ENCODE data around the gene PLK5.
A peak's percentile ranks its signal among the peaks of the same experiment; 100 is the strongest.
"Not testable (repeated sequence)": the region's sequence is repeated elsewhere in the genome, so short reads cannot be mapped to it uniquely, and the experiment has no call there.

PLK5 gene

DNA sequence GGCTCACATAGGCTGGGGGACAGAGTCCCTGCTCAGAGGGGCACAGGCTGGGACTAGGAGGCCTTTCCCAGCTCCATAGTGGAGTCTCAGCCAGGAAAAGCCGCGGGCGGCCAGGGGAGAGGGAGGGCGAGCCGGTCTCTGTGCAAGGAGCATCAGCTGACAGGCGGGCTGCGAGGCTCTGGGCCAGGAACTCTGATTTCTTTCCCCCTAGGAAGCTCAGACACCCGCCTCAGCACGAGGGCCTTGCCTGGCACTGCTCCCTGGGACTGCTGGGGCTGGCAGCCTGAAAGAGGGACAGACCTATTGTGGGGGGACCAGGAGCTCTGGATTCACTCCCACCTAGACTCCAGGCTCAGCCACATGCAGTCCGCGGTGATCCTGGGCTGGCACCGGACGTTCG lies 2.2 kb upstream of the PLK5 start:
- H3K4me3 ChIP-seq (ENCODE audit: low read depth, low read length): no peak overlapping the region
- DNase-seq (ENCODE audit: low read depth): no peak

DNA sequence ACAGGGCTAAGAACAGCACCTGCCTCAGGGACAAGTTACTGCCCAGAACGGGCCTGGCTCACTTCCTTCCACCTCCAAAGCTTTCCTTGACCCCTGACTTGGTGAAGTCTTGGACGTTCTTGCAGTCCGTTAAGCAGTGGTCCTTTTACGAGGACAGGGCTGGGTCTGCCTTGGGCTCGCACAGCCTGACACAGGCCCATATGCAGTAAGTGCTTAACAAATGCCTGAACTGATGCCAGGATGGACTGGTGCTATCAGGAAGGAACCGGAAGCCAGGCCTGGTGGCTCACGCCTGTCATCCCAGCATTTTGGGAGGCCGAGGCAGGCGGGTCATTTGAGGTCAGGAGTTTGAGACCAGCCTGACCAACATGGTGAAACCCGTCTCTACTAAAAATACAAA lies 1.8 kb upstream of the PLK5 start:
- H3K4me3 ChIP-seq (ENCODE audit: low read depth, low read length): no peak overlapping the region
- DNase-seq (ENCODE audit: low read depth): no peak

DNA sequence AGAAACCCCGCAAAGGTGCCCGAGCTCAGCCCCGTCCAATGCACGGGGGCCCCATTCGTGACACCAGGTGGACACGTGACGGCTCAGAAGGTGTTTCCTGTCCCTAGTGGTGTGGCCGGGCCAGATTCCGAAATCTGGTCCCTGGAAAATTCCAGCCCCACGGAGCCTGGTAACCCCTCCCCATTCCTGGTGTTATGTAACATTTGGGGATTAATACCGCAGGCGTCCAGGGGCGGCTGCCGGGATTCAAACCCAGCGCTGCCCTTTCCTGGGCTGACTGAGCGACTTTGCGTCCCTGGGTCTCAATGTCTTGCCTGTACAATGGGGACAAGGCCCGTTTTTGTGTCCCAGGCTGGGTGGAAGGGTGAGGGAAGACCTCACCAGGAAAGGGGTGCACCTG lies 1.0 kb upstream of the PLK5 start:
- no peak for DNase-seq (ENCODE audit: low read depth)

DNA sequence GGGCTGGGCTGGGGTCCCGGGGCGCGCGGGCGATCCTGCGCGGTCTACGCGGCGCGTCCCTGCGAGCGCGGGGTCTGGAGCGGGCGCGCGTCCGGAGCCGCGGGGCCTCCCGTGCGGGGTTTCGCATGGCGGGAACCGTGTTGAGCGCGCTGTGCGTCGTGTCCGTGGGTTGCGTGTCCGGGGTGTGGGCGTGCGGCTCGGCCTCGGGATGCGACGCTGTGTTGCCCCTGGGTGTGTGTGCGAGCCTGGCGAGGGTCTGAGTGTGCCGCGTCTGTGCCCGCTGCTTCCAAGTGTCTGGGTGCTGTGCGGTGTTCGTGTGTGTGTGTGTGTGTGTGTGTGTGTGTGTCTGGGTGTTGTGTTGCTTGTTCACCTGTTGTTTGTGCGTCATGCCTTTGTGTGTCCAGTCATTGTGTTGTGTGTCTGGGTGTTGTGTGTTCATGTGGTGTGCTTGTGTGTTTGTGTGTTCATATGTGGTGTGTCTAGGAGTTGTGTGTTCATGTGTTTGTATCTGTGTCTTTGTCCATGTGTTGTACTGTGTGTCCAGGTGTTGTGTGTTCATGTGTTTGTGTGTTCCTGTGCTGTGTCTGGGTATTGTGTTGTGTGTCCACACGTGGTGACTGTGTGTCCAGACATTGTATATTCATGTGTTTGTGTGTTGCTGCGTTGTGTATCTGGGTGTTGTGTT lies 552 bp downstream of the PLK5 start:
- DNase-seq (ENCODE audit: low read depth): no peak
- no peak overlapping the region for H3K4me3 ChIP-seq (ENCODE audit: low read depth, low read length)

More for the DNA sequence above, 1.0 kb upstream of the PLK5 start:
- H3K4me3 ChIP-seq (ENCODE audit: low read depth, low read length): no peak overlapping the region

DNA sequence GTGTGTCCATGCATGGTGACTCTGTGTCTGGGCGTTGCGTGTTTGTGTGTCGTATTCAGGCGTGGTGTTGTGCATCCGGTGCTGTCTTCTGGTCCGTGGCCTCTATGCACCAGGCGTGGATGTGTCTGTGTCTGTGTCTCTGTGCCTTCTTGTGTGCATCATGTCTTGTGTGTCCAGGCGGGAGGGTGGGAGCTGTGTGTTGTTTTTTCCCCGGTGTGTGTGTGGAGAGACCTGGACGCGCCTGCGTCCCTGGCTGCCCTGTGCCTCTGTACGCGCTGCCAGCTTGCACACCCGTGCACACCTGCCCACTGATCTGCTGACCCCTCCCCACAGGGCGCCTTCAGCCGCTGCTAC lies 1.1 kb downstream of the PLK5 start:
- no peak overlapping the region for H3K4me3 ChIP-seq (ENCODE audit: low read depth, low read length)
- DNase-seq (ENCODE audit: low read depth): no peak

DNA sequence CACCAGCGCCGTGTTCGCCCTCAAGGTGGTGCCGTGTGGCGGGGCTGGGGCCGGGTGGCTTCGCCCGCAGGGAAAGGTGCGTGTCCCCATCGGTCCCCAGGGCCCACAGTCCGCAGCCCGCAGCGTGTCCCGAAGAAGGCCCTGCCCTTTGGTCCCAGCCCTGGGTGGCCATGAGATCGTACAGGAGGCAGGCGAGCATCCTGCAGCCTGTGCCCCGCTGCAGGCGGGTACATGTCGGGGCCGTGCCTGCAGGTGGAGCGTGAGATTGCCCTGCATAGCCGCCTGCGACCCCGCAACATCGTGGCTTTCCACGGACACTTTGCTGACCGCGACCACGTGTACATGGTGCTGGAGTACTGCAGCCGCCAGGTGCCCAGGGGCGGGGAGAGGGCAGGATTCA lies 1.5 kb downstream of the PLK5 start:
- H3K4me3 ChIP-seq (ENCODE audit: low read depth, low read length): no peak overlapping the region
- DNase-seq (ENCODE audit: low read depth): no peak

DNA sequence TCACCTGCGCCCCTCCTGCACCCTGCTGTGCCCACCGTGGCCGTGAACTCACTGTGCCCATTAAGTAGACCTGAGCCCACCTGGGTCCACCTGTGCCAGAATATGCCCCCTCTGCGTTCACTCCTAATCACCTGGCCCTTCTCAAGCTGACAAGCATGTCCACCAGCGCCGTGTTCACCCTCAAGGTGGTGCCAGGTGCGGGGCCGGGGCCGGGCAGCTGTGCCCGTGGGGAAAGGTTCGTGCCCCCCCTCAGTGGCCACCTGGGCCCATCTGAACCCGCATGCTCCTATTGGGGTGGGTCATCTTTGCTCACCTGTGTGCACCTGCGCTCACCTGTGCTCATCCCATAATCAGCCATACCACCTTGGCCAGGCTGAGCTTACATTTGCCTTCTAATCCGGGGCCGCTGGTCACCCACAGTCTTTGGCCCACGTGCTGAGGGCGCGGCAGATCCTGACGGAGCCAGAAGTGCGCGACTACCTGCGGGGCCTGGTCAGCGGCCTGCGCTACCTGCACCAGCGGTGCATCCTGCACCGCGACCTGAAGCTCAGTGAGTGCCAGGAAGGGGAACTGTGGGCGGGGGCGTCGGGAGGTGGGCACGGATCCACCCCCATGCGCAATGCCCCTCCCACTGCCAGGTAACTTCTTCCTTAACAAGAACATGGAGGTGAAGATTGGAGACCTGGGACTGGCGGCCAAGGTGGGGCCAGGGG lies 2.3 kb downstream of the PLK5 start:
- no peak for DNase-seq (ENCODE audit: low read depth)
- H3K4me3 ChIP-seq (ENCODE audit: low read depth, low read length): no peak overlapping the region

DNA sequence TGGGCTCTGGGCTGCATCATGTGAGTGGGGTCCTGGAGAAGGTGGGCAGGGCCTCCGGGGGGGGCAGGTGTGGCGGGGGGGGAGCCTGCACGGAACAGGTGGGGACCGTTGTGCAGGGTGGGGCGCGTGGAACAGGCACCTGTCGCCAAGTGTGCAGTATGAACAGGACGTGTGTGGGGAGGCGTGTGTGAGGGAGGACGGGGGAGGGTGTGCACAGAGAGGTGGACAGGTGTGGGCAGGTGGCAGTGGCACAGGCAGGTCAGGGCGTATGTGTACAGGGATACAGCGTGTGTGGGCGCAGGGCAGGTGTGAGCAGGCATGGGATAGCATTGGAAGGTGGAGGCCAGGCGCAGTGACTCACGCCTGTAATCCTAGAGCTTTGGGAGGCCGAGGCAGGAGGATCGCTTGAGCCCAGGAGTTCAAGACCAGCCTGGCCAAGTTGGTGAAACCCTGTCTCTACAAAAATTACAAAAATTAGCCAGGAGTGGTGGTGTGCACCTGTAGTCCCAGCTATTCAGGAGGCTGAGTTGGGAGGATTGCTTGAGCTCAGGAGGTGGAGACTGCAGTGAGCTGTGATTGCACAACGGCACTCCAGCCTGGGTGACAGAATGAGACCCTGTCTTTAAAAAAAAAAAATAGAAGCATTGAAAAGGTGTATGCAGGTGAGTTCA lies 3.2 kb downstream of the PLK5 start:
- no peak for DNase-seq (ENCODE audit: low read depth)
- no peak overlapping the region for H3K4me3 ChIP-seq (ENCODE audit: low read depth, low read length)

DNA sequence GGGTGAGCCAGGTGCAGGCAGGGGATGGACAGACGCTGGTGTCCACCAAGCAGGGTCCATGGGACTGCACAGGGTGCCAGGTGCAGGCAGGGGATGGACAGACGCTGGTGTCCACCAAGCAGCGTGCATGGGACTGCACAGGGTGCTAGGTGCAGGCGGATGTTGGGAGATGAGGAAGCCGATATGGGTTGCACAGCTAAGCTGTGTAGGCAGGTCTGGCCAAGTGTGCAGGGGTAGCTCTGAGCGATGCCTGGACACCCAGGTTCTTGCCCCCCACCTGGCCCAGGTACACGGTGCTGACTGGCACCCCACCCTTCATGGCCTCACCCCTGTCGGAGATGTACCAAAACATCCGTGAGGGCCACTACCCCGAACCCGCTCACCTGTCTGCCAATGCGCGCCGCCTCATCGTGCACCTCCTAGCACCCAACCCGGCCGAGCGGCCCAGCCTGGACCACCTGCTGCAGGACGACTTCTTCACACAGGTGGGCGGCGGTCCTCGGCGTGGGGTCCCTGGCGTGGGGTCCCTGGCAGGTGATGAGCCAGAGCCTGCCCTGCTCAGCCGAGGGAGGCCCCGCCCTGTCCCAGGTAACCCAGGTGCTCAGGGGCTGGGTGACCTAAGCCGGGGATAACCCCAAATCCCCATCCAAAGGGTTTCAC lies 3.9 kb downstream of the PLK5 start:
- H3K4me3 ChIP-seq (ENCODE audit: low read depth, low read length): no peak overlapping the region
- no peak for DNase-seq (ENCODE audit: low read depth)

DNA sequence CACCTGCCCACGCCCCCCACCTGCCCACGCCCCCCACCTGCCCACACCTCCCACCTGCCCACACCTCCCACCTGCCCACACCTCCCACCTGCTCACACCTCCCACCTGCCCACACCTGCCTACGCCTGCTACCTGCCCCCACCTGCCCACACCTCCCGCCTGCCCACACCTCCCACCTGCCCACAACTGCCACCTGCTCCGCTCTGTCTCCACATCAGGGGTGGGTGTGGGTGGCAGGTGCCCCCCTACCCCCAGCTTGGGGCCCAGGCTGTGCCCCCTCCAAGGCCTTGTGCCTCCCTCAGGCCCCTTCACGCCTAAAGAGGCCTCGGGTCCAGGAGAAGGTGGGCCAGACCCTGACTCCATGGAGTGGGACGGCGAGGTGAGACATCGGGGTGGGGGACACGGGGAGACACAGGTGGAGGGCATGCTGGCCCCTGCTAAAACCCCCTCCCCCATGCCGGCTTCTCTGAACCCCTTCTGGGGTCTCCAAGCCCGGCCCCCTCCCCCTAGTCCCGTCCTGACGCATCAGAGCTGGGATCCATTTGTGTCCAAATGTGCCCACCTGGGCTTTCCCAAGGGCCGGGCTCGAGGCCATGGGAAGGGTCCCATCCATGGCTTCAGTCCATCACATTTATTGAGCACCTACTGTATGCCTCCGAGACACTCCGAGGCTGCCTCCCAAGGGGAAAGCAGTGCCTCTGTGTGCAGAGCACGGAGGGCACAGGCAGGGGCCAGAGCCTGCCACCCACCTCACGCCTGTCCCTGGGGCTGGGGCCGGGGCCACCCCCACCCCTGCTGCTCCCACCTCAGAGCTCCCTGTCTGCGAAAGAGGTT lies 4.9 kb downstream of the PLK5 start:
- no peak for DNase-seq (ENCODE audit: low read depth)
- H3K4me3 ChIP-seq (ENCODE audit: low read depth, low read length): no peak overlapping the region

DNA sequence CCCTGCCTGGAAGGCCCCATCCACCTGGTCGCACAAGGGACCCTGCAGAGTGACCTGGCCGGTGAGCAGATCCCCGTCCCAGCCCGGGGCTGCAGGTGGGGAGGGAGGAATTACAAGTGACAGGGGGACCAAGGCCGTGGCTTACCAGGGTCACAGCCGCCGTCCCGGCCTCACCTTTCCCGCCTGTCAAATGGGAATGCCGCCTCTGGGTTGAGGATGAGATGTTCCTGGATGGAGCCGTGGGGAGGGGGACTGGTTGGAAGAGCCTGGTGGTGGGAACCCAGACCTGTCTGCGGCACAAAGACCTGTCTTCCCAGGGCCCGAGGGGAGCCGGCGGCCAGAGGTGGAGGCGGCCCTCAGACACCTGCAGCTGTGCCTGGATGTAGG lies 5.5 kb downstream of the PLK5 start:
- H3K4me3 ChIP-seq (ENCODE audit: low read depth, low read length): no peak overlapping the region
- DNase-seq (ENCODE audit: low read depth): no peak

DNA sequence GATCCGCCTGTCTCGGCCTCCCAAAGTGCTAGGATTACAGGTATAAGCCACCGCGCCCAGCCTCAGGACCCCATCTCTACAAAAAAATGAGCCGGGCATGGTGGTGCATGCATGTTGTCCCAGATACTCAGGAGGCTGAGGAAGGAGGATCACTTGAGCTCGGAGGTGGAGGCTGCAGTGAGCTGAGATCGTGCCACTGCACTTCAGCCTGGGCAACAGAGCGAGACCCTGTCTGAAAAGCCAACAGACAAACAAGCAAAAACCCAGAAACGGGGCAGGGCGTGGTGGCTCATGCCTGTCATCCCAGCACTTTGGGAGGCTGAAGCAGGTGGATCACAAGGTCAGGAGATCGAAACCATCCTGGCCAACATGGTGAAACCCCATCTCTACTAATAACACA lies 7.0 kb downstream of the PLK5 start:
- H3K4me3 ChIP-seq (ENCODE audit: low read depth, low read length); DNase-seq (ENCODE audit: low read depth): not testable (repeated sequence)

DNA sequence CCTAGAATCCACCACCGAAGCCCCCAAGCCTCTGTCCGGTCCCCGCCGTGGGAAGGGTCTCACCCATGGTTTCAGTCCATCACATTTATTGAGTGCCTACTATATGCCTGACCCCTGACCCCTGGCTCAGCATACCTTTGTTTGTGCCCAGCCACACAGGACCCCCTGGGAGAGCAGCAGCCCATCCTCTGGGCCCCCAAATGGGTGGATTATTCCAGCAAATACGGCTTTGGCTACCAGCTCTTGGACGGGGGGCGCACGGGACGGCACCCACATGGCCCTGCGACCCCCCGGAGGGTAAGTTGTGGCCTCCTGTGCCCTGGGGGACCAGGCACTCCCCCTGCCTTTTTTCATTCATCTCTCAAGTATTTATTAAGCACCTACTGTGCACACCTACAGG lies 7.7 kb downstream of the PLK5 start:
- no peak overlapping the region for H3K4me3 ChIP-seq (ENCODE audit: low read depth, low read length)
- no peak for DNase-seq (ENCODE audit: low read depth)

DNA sequence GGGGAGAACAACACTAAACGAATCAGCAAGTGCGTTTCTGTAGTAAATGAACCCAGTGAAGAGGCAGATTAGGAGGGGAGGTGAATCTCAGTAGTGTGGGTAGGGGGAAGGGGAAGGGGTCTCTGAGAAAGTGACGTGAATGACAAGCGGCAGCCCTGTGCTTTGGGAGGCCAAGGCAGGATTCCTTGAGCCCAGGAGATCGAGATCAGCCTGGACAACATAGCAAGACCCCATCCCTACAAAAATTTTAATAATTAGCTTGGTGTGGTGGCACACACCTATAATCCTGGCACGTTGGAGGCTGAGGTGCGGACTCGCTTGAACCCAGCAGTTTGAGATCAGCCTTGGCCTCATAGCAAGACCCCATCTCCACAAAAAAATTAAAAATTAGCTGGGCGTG lies 8.1 kb downstream of the PLK5 start:
- no peak overlapping the region for H3K4me3 ChIP-seq (ENCODE audit: low read depth, low read length)
- no peak for DNase-seq (ENCODE audit: low read depth)

DNA sequence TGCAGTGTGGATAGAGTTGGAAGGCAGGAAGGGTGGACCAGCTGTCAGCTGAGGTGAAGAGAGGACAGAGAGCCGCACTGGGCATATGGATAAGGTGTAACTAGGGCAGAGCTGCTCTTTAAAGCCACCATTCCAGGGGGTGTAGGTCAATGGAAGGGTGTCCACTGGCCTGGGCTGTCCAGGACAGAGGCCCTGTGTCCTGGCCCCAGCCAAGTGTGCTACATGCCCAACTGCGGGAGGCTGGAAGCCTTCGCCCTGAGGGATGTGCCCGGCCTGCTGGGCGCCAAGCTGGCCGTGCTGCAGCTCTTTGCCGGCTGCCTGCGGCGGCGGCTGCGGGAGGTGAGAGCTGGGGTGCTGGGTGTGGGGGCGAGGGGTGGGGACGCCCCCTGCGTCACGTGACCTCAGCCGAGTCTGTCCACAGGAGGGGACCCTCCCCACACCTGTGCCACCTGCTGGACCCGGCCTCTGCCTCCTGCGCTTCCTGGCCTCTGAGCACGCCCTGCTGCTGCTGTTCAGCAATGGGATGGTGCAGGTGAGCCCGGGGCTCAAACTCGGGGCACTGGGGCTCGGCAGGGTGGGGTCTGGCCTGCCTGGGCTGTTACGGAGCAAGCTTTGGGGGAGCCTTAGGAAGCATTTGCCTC lies 9.8 kb downstream of the PLK5 start:
- no peak for DNase-seq (ENCODE audit: low read depth)
- H3K4me3 ChIP-seq (ENCODE audit: low read depth, low read length): no peak overlapping the region

DNA sequence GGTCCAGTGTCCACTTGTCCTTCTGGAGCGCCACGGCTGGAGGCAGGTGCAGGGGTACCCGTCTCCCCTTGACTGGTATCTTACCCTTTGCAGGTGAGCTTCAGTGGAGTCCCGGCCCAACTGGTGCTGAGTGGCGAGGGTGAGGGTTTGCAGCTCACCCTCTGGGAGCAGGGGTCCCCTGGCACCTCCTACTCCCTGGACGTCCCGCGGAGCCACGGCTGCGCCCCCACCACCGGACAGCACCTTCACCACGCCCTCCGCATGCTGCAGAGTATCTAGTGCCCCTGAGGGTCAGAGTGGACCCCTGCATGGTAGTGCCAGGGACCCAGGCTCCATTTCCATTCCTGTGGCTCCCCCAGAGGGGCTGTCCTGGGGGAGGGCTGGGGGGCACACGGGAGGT lies 11.1 kb downstream of the PLK5 start:
- H3K4me3 ChIP-seq (ENCODE audit: low read depth, low read length): no peak overlapping the region
- DNase-seq (ENCODE audit: low read depth): no peak

DNA sequence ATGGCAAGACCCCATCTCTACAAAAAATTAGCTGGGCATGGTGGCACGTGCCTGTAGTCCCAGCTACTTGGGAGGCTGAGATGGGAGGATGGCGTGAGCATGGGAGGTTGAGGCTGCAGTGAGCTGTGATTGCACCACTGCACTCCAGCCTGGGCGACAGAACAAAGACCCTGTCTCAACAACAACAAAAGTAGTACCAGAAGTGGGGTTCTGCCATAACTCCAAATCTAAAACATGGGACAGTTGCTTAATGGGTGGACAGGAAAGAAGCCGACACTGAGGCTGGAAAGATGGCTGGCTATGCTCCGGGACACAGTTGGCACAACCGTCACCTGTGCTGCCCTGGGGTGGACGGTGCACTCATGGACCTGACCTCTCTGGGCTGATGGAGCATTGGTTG lies 11.8 kb downstream of the PLK5 start:
- H3K4me3 ChIP-seq (ENCODE audit: low read depth, low read length); DNase-seq (ENCODE audit: low read depth): not testable (repeated sequence)

DNA sequence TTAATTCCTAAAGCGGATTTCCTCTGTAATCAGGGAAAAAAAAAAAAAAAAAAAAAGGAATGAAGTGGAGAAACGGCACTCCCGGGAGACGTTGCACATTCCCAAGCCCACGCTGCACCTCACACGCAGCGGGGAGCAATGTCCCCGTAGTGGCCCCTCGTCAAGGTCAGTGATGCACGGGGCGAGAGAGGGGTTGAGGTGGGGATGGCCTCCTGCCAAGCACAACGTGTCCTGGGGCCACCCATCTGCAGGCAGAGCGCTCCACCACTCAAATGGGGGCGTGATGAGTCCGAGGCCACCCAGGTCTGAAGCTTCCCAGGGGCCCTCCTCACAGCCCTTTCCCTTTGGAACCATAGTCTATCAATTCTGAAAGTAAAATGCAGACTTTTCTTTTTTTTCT lies 15.1 kb downstream of the PLK5 start:
- DNase-seq (ENCODE audit: low read depth): peak; percentile 33
- H3K4me3 ChIP-seq (ENCODE audit: low read depth, low read length): no peak overlapping the region

DNA sequence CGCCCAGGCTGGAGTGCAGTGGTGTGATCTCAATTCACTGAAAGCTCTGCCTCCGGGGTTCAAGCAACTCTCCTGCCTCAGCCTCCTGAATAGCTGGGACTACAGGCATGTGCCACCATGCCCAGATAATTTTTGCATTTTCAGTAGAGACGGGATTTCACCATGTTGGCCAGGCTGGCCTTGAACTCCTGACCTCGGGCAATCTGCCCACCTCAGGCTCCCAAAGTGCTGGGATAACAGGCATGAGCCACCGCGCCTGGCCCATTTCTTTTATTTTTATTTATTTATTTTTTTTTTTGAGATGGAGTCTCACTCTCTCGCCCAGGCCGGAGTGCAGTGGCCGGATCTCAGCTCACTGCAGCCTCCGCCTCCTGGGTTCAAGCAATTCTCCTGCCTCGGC lies 15.9 kb downstream of the PLK5 start:
- DNase-seq (ENCODE audit: low read depth); H3K4me3 ChIP-seq (ENCODE audit: low read depth, low read length): not testable (repeated sequence)

All from skeletal muscle cell (primary cell).